GM21515 (cell line): ENCODE measurements around the gene KCNQ4.

Source experiments
- ATAC-seq: cut with Tn5 transposase; IDR thresholded peaks from one replicate; pipeline ENCODE4 v1.9.1; 2021; ENCODE audit not compliant: unreplicated experiment

Gene KCNQ4

DNA sequence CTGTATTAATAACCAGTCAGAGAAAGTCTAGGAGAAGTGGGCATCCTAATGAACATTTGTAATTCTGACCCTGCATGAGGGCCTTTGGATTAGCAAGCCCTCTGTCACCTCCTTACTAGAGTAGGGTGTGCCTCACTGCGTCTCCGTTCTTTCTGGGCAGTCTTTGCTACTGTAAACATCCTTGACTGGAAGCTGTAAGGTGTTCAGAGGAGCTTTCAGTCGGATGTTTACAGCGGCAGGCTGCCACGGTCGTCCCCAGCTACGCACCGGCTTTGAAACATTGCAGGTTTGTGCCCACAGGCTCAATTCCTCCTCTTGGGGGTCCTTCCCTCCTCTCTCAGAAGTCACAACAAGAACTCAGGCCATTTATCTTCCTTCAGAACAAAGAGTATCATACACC is 29.4 kb upstream of the KCNQ4 start:
- no peak for ATAC-seq

DNA sequence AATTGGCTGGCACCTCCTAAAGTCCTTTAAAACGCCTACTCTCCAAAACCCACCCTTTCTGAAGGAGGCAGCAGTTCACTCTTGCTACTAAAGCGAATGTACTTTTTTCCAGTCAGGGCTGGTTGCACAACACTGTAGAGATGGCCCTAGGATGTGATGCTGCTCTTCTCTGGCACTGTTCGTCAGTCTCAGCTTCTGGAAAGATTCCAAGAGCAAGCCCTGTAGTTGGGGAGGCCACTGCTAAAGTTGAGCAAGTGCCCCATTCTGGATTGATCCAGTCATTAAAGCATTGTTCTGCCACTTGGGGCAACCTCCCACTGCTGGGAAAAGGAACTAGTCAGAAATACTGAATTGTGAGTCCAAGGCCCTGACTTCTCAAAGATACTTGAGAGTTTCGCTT is 28.5 kb upstream of the KCNQ4 start:
- no peak for ATAC-seq

DNA sequence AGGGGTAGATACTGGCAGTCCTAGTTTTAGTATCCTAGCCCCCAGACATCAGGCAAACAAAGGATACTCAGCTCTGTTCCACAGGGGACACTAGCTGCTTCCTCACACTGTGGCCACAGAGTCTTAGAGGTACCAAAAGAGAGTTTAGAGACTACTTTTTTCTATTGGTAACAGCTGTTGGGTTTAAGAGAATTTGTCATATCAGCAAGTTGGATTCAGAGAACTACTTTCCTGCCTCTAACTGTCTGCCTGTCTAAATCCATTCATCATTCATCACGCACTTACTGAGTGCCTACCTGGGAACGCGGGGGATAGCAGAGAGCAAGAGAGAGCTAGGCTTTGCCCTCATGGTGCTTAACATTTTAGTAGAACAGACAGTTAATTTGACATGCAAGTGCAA is 27.1 kb upstream of the KCNQ4 start:
- no peak for ATAC-seq

DNA sequence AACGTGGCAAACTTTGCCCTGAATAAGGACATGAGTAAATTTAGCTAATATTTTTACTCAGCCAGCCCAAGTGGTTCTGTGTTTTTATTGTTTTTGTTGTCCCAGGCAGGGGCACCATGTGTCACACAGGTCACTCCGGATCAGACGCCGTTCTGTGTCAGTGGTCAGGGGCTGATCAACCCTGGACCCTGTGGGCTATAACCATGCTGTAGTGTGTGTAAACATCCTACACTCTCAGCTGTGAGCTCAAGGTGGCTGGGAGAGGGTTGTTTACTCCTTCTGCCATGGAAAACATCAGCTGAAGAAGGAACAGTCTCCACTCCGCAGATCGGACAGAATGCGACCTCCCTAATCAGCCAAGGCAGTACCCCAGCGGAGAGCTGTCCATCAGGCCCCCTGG is 26.5 kb upstream of the KCNQ4 start:
- ATAC-seq: no peak

DNA sequence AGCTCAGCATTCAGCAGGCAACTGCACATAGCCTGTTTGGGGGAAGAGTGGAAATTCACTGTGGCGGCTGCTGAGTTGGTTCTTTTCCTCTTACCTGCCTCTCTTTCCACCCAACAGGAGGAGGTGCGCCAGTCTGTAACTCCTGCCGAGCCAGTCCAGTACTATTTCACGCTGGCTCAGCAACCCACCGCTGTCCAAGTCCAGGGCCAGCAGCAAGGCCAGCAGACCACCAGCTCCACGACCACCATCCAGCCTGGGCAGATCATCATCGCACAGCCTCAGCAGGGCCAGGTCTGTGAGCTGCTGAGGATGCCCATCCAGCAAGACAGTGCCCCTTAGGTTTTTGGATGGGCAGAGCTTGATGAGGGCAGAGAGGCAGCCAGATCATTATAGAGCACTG is 25.6 kb upstream of the KCNQ4 start:
- no peak for ATAC-seq

DNA sequence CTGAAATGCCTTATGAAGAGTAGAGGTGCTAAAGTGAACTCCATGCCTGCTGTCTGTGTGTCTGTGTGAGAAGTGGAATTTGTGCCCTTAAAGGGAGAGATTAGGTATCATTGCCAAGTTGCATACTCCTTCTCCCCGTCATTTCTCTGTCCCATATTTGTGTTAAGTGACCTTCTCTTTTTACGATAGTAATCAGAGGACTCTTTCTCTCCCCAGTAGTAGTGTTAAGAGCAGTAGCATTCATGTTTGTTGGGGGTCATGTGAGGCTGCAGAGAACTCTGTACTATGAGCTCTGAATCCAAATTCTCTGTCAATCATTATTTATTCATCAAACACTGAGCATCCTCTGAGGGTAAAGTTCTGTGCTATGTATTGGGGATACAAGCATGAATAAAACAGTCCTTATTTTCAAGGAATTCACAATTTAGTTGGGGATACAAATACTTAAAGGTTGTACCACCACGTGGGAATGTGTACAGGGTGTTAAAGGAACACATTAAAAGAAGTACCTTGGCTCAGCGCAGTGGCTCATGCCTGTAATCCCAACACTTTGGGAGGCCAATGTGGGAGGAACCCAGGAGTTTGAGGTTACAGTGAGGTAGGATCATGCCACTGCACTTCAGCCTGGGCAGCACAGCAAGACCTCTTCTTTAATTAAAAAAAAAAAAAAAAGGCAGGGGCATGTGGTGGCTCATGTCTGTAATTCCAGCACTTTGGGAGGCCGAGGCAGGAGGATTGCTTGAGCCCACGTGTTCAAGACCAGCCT is 24.8 kb upstream of the KCNQ4 start:
- no peak for ATAC-seq

DNA sequence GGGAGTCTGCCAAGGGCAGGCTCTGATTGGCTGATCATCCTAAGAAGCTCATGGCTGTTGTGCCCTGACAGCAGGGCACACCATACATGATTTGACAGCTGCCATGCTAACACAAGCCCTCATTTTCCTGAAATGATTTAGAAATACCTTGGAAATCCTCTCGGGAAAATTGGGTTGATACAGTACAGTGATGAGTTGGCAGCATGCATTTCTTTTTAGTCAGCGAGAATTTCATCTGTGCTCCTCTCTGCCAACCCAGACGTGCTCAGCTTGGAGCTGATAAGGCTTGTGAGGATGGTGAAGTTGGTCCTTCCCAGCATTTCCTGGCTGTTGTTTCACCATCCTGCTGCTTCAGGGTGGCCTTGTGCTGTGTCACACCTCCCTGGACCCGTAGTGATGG is 22.6 kb upstream of the KCNQ4 start:
- no peak for ATAC-seq

DNA sequence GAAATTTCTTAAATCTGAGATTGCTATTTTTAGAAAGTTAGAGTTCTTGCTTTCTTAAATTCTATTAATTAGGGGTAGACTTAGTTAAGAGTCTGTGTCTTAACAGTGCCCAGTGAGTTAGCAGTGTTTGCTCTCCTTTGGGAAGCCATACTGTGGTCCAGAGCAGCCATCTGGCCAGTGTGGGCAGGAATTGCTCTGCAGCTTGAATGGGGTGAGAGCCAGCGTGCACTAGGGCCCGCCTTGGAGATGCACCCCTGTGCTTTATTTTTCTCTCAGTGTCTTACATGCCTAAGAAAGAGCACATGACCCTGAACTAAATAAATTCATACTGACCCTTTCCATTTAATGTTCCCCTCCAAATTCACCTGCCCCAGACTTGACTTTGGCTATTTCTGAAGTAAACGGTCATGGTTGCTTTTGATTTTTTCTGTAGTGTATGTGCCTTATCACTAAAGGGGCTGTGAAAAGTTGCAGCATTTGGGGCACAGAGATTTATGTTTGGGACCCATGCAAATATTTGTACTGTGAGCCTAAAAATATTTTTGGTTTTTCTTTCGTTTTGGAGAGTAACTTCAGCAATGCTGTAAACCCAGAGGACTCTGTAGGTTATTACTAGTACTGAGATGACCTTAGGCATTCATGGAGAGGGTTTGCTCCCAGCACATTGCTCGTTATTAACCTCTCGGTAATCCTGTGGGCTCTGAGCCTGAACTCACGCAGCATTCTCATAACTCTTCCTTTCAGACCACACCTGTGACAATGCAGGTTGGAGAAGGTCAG is 21.3 kb upstream of the KCNQ4 start:
- ATAC-seq: no peak

DNA sequence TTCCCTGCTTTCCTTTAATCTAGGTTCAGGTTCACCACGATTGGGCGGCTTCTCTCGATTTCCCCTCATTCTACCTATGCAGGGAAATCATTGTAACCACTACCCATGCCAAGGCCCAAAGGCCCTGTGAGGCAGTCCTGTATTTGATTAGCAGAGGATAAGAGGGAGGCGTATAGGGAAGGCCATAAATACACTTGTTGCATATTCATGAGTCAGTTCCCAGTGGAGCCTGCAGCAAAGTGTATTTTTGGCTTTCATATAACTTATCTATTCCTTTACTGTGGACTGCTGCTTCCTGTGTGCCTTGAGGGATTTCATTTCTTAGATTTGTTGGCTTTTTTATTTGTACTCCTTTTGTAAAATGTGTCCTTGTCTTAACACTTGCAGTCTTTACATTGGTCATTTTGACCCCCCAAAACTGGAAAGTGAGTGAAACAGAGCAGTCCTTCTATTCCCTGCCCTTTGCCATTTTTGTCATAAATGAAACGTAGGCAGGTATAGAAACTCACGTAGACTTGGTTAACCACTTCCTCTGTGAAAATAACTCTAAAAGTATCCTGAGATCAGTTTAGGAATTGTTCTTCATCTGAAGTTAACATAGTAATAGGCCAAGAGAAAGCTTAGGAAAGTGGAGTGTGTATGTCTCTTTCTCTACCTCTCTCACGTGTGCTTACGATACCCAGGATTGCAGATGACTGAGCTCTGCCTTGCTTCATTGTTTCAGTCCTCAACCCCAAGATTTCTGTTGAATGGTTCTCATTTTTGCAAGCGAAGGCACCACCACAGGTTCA is 19.6 kb upstream of the KCNQ4 start:
- no peak for ATAC-seq

DNA sequence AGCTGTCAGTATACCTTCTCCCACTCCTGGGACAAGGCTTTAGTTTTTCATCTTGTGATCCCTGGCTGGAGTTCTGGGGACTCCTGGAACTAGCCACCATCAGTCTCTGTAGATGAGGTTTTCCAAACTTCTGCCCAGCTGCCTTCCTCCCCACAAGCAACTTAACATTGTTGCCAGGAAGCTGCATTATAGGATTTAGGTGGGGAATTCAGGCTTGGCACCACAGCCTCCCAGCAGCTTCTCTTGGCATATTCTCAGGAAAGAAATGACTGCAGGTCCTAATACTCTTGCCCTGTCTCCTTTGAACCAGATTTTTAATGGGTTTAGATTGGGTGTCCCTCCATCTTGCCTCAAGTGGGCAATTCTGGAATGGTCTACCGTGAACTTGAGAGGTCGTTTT is 18.6 kb upstream of the KCNQ4 start:
- ATAC-seq: no peak

DNA sequence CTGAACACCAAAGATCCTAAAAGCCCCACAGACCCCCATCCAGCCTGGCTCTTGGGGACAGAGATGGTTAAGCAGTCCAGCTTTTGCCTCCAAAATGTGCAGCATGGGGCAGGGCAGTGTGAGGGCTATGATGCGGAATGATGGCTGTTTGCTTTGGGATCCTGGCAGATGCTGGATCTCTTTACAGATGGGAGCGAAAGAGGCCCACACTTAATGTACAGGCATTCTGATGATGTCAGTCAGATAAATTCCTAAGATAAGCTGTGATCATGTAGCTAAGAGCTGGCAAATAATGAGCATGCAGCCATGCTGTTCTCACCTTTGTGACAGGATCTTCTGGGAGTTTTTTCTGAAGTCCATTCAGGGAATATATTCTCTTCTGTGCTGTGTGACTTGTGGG is 17.6 kb upstream of the KCNQ4 start:
- ATAC-seq: no peak

DNA sequence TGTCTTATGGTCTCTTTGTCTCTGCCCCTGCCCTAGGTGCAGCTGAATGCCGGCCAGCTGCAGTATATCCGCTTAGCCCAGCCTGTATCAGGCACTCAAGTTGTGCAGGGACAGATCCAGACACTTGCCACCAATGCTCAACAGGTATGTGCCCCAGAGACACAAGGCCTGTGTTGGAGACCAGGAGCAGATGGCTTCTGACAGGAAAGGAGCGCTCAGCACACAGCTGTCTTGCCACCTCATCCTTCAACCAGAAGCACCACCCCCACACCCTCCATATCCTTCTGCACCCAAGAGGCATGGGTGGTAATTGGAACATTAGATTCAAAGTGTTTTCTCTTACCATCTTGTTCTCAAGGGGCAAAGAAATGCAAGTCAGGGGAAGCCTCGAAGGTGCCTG is 17.0 kb upstream of the KCNQ4 start:
- no peak for ATAC-seq

DNA sequence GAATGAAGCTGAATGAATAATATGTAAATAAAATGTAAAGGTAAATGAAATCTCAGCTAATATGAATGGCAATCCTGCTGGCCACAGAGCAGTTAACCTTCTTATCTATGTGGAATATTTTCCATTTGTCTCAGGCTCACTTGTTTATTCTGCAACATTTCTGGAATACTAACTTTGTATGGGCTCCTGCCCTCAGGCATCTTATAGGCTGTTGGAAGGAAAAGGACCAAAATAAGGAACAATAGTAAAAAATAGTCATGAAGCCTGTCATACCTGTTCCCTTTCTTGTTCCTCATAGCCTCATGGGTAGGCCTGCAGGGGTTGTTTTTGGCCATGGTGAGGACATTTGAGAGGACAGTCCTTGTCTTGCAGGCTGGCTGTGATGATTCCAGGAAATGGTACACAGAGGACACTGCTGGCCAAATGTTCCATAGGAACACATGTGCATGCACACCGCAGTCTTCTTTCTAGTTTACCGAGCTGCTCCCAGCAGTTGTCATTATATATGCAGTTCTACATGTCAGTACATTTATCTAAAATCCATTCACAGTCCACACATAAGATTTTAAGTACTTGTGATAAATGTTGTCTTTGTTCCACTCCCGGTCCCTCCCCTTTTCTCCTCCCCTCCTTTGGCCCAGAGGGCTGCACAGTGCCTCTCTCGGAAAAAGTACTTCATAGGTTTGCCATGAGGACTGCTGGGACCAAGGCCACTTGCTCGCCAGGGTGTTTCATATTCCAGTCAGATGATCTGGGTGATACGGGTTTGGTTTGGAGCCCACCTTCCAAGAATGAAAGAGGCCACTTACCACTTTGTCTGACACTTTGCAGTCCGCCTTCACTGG is 15.2 kb upstream of the KCNQ4 start:
- ATAC-seq: no peak

DNA sequence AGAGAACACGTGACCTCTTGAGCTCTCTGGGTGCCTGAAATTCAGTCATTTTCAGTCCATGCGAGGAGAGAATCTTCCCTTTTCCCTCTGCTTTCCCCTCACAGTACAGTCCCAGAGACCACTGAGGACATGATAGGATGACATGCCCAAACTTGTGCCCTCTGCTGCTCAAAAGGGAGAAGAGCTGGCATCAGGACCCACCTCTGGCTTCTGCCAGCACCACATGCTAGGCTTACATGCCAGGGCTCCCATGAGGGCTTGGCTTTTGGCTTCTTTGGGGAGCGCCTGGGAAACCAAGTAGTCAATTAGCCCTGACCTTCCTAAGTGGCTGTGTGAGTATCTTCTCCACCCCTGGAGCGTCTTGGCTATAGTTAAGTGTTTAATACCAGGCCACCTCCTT is 13.8 kb upstream of the KCNQ4 start:
- ATAC-seq: no peak

DNA sequence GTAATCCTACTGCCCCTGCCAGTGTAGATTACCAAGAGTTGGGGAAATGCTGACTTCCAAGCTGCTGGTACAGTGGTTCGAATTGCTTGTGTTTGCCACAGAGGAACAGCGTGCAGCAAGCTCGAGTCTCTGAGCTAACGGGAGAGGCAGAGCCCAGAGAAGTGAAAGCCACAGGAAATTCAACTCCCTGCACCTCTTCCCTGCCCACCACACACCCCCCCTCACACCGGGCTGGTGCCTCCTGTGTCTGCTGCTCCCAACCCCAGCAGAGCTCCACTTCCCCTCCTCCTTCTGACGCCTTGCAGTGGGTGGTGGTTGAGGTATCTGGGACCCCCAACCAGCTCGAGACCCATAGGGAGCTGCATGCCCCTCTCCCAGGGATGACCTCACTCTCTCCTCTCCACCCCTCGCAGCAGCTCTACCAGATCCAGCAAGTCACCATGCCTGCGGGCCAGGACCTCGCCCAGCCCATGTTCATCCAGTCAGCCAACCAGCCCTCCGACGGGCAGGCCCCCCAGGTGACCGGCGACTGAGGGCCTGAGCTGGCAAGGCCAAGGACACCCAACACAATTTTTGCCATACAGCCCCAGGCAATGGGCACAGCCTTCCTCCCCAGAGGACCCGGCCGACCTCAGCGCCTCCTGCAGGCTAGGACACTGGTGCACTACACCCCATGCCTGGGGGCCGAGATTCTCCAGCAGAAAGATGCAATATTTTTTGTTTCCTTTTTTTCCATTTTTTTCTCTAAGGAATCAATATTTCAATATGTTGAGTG is 13.1 kb upstream of the KCNQ4 start:
- ATAC-seq: no peak

DNA sequence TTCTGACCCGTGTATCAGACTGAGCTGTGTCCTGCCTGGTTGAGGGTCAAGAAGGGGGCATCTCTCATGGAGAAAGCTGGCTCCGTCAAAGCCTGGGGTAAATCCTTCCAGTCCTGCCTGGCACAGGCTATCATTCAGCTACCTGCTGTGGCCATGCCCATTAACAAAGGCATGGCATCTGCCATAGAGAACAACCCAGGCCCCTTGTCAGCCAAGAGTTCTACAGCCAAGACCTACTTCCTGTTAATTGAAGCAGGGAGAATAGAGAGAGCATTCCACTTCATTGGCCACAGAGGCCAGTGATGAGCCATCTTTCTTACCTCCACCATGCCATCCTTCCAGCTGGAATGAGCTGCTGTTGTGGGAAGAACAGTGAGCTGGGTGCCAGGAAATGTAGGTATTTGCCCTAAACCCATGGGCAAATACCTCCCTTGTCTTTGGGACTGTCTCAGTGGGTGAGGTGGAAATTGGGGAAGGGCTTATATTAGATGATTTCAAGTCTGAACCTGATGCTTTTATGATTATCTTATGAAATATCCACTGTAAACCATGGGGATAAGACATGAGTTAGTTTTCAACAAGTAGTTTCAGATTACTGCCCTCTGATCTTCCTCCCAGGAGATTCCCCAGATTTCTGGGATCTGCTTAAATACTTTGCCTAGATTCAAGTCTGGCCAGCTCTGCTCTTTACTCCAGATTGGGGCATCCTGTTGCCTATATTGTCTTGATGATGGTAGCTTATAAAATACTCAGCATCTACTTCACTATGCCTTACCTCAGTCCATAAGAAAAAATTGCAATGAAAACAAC is 11.2 kb upstream of the KCNQ4 start:
- no peak for ATAC-seq

DNA sequence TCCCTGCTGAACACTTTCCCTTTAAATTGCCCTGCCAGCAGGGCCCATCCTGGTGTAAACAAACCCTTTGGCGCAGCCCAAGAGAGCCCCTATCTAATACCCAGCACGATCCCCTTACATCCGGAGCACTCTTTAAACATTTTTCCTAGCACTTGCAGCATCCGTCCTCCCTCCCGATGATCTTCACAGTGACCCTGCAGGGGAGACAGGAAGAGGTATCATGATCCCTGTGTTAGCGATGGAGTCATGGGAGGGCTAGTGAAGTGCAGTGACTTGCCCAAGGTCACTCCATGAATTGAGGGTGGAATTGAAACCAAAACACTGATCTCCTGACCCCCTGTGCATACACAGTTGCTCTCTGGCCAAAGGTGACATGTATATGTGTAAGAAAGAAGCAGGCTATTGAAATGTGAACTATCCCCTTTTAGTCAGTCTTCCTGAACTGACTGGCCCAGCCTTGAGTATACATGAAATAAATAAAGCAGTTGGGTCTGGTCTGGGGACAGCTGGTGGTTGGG is 9.8 kb upstream of the KCNQ4 start:
- ATAC-seq: no peak

DNA sequence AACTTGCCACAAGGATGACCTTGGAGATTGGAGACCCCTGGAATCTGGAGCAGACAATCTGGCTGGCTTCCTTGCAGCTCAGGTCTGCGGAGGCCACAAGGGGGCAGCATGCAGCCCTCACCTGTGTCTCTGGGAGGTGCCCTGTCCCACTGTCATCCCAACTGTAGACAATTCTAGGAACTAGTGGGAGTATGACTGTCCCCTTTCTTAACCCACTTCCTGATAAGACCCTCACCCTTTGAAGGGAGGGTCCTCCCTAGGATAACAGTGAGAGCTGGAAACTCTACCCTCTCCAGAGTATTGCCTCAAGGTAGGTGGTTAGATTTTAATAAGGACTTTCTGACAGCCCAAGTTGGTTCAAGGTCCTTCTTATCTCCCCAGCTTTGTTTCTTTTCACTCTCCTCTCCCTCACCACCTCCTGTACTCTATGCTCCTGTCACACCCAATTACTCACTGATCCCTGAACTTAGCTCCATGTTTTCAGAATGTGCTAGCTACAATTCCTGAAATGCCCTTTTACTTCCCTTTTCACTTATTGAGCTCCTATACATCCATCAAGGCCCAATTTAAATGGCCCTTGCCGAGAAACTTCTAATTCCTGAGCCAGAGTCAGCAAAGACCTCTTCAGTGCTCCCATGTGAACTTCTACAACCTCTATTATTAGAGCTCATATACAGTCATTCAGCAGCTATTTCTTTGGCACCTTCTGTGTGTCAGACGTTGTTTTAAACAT is 9.2 kb upstream of the KCNQ4 start:
- ATAC-seq: no peak
